ENCODE measurements around the gene CHCHD2.
"Not testable (repeated sequence)": the region's sequence is repeated elsewhere in the genome, so short reads cannot be mapped to it uniquely, and the experiment has no call there.

CHCHD2 gene

GRCh38 chr7:56081626-56082340, 24.5 kb downstream of the CHCHD2 start:
- FAIRE-seq, result no peak

- FAIRE-seq, result not testable (repeated sequence)
Measured at GRCh38 chr7:56080726-56081435, 25.4 kb downstream of the CHCHD2 start.

- FAIRE-seq, result no peak
Measured at GRCh38 chr7:56079450-56080185, 26.7 kb downstream of the CHCHD2 start.

- FAIRE-seq, result no peak
Measured at GRCh38 chr7:56078196-56078595, 28.1 kb downstream of the CHCHD2 start.

- FAIRE-seq, result no peak
Measured at GRCh38 chr7:56077681-56078080, 28.6 kb downstream of the CHCHD2 start.

DNA sequence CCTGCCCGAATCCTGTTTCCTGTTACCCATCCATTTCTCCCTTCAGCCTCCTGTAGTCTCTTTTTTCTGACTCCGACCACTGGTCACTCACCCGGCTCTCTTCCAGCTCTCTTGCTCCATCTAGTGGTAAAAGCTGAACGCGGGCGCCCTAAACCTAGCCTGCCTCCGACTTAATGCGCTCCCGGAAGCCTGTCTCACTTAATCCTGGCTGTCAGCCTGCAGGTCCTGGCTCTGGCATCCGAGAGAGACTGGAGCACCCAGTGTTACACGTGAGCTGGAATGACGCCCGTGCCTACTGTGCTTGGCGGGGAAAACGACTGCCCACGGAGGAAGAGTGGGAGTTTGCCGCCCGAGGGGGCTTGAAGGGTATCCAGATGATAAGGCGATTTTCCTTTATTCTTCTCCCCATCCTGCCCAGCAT, 31.9 kb downstream of the CHCHD2 start:
- FAIRE-seq, result no peak

DNA sequence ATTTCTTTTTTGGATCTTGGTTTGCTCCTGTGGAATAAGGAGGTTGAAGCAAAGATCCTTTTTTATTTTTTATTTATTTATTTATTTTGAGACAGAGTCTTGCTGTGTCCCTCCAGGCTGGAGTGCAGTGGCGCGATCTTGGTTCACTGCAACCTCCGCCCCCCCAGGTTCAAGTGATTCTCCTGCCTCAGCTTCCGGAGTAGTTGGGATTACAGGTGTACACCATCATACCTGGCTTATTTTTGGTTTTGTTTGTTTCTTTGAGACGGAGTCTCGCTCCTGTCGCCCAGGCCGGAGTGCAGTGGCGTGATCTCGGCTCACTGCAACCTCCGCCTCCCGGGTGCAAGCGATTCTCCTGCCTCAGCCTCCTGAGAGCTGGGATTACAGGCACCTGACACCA, 39.9 kb downstream of the CHCHD2 start:
- not testable (repeated sequence) for FAIRE-seq

DNA sequence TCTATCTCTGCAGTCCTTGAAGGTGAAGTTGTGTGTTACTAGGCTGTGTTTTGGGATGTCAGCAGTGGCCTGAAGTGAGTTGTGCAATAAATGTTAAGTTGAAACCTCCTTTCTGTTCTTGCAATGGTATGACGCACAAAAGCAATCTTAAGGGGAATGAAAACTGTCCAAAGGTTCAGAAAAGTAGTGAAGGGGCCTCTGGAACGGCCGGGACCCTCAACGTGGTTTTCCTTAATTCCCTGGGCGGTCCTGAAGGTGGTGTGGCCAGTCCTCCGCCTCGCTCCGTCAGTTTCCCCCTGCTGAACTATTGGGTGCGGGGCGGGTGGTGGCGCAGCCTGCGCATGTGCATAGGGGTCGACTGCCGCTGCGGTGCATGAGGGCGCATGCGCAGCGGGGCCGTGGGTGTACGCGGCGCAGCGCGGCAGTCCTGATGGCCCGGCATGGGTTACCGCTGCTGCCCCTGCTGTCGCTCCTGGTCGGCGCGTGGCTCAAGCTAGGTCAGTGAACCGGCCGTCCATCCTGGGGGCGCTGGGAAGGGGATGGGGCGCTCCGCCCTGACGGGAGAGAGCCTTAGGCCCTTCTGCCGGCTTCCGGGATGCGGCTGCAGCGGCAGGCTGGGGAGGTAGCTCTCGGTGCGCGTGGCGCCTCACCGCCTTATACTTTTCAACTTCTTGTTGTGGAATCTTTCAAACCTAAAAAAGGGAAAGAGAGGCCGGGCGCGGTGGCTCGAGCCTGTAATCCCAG, 42.2 kb downstream of the CHCHD2 start, which contains the start of gene SUMF2:
SUMF2 (plus strand) TSS at position 405 of the 744 bp plus-strand sequence; CDS start at position 431, 26 bp downstream.
- FAIRE-seq, result no peak

DNA sequence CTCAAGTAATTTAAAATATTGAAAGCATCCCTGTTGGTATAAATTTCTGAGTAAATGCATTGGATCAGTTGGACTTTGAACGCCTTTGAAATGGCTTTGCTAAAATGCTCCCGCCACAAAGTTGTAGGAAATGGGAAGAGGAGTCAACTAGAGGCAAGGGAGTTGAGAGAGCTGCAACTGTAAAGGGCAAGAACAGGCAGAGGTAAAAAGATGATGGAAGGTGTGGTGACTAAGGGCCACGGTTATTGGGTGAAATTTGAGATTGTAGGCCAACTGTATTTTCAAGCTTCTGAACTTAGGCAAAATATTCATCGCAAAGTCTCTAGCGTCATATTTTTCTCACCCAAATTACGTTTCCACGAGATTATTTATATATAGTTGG, 42.8 kb downstream of the CHCHD2 start:
- FAIRE-seq, result no peak

DNA sequence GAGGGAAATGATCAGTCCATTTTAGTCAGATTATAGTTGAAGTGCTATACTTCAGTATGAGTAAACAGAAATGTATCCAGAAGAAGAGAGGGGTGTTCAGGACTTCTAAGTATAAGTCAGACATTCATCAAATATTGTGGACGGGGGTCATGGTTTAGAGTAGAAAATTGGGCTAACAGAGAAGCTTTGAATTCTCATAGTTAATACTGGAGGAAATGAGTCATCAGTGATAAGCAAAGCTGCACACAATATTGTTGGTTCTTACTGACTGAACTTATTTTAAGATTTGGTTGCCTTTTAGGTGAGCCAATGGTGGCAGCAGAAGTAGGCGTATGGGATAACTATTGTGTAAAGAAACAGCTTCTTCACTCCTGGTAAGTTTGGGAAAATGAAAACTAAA, 43.9 kb downstream of the CHCHD2 start:
- FAIRE-seq, result no peak

GRCh38 chr7:56053993-56054392, 52.3 kb downstream of the CHCHD2 start:
- no peak for FAIRE-seq

GRCh38 chr7:56053379-56053778, 52.9 kb downstream of the CHCHD2 start:
- no peak for FAIRE-seq

Data from A204.1 (cell line).